Choroid plexus epithelial cell (primary cell): ENCODE data around the gene LARP4.
"Not testable (repeated sequence)": the region's sequence is repeated elsewhere in the genome, so short reads cannot be mapped to it uniquely, and the experiment has no call there.

Source experiments
- DNase-seq: peaks from one replicate; pipeline ENCODE4 v3.0.0-alpha.2; 2010; ENCODE audit warnings: low read depth
- H3K4me3 ChIP-seq: 2 replicates; pipeline ENCODE4 v1.5.1; 2011; ENCODE audit warnings: low read depth, mild to moderate bottlenecking, control low read depth, low read length, moderate library complexity
- TF ChIP-seq, protein P1 (sequence below): conservative IDR thresholded peaks from 2 replicates; pipeline ENCODE4 v1.5.1; 2011; ENCODE audit warnings: low read depth, mild to moderate bottlenecking, control low read depth, inconsistent platforms, low read length, moderate library complexity

LARP4 gene

DNA sequence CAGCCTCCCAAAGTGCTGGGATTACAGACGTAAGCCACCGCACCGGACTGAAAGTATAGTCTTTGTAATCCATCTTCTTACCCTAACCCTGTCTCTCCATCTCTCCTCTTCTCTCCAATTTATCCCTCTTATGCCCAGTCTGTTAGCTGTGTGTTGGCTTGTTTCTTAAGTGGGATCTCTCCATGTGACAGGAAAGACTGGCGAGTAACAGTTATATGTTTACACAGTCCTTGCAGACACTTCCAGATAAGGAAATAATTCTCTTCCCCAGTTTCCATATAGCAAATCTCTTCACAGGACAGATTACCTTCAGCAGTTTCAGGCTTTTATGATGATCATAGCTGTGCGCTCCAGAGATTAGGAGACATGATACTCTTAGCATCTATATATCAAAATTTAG lies 88.1 kb downstream of the LARP4 start:
- TF ChIP-seq, protein P1, sequence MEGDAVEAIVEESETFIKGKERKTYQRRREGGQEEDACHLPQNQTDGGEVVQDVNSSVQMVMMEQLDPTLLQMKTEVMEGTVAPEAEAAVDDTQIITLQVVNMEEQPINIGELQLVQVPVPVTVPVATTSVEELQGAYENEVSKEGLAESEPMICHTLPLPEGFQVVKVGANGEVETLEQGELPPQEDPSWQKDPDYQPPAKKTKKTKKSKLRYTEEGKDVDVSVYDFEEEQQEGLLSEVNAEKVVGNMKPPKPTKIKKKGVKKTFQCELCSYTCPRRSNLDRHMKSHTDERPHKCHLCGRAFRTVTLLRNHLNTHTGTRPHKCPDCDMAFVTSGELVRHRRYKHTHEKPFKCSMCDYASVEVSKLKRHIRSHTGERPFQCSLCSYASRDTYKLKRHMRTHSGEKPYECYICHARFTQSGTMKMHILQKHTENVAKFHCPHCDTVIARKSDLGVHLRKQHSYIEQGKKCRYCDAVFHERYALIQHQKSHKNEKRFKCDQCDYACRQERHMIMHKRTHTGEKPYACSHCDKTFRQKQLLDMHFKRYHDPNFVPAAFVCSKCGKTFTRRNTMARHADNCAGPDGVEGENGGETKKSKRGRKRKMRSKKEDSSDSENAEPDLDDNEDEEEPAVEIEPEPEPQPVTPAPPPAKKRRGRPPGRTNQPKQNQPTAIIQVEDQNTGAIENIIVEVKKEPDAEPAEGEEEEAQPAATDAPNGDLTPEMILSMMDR, result no peak
- H3K4me3 ChIP-seq, result no peak overlapping the region
- no peak for DNase-seq

DNA sequence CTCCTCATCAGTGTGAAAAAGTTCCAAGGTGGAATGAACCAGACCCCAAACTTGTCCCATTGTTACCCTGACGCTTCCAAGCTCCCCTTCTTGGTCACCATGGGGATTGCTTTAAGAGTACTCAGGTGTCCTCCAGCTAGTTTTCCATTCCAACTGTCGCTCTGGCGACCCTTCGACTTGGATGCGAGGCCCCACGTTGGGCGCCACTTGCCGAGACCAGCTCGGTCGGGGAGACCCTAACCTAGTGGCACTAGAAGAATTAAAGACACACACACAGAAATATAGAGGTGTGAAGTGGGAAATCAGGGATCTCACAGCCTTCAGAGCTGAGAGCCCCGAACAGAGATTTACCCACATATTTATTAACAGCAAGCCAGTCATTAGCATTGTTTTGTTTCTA lies 97.4 kb downstream of the LARP4 start:
- not testable (repeated sequence) for DNase-seq, H3K4me3 ChIP-seq

DNA sequence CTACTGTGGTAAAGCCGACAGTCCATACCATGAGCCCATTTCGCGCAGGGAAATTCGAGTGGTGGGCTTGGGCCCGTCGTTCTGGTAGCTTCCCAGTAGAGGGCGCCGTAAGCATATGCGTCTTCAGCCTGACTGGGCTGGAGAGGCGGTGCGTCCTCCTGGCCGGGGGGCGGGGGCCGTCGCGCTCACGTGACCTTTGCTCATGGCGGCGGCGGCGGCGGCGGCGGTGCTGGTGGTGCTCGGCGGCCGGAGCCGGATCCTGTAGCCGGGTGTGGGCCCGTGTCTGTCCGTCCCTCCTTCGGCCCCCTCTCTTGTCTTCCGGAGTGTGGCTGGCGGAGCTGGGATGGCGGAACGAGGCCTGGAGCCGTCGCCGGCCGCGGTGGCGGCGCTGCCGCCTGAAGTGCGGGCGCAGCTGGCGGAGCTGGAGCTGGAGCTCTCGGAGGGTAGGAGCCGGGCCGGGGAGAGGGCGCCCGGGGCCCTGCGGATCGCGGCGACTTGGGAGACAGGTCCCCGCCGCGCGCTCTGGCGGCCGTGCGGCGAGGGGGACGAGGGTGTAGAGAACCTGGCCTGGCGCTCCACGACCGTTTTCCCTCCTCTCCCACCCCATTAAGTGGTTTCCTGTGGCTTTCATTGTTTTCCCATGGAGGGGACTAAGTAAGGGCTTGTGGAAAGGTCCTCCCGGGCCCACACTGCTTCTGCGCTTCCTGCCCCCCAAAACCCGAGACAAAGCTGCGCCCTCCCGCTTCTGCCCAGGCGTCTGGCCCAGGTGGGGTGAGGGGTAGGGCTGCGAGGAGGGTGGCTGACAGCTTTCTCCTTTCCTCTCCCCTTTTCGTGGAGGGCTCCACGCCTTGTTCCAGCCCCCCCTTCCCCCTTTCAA lies 104.4 kb downstream of the LARP4 start, which contains the start of gene DIP2B:
Gene DIP2B, plus strand, starts transcription at position 188 of the 877 bp plus-strand sequence. Its CDS starts 156 bp downstream, at position 344.
- H3K4me3 ChIP-seq, result peak within 1 kb of the TSS; percentile 90
- TF ChIP-seq, protein P1, result peak; percentile 91

DNA sequence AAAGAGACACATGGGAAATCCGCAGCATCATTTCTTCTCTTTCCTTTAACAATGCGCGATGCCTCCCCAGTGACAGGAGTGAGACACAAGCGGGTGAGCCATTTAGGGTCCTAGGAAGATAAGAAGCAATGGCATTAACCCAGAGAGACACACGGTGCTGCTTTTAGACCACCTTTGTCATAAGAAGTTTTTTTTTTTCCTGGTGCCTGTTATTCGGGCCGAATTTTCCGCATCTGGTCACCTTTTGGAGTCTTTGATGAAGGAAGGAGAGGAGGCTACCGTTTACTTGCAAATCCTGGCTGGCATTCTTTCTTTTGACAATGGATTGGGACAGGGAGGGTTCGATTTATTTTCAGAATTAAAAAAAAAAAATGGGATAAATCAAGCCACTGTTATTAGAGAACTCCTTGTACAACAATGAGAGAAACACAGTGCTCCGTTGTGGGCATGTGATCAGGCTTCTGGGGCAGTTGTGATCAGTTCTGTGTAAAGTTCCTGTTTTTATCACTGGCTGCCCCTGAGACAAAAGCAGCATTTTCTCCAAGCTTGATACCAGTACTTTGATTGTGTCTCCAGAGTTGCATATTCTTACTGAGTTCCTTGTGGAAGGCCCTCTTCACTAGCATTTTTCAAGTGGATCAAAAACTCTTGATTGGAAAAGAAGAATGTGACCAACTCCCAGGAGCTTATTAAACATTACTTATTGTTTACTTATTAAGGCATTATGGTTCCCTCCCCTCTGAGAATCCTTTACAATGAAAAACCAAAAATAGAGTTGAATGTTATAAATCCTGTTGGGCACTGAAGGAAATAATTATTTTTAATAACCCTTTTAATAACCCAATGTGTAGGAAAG lies 105.2 kb downstream of the LARP4 start:
- TF ChIP-seq, protein P1, result no peak
- peak; percentile 34 for DNase-seq
- peak overlapping the region; percentile 90 for H3K4me3 ChIP-seq

More for the DNA sequence above, 104.4 kb downstream of the LARP4 start, which contains the start of gene DIP2B:
- peak; percentile 92 for DNase-seq

DNA sequence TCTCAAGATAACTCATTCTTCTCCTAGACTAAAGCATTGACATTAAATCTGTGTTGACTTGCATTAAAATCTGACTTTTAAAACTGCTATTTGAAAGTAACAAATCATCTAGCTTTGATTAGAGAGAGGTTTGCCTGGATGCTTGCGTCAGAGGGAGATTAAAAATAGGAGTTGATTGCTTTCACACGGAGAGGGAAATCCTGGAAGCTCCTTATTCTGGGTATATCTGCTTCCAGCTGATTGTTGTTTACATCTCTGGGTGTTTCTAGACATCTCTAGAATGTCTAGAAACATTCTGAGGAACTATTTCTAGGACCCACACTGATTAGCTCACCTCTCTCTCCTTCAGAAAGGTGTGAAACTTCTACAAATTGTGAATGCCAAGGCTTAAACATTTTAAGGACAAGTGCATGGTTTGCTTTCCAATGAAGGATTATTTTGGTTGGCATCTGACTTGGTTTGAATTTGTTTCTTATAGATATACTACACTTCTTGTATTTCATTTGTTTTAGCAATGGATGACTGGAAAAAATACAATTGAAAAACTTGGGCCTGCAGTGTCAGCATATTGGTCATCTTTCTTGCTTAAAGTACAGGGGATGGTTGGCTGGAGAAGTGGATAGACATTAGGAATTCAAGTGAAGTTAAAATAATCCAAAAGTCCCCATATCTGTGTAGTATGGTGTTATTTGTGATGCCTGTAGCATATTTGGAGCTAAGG lies 106.2 kb downstream of the LARP4 start:
- H3K4me3 ChIP-seq, result peak overlapping the region; percentile 90
- TF ChIP-seq, protein P1, result no peak
- no peak for DNase-seq

DNA sequence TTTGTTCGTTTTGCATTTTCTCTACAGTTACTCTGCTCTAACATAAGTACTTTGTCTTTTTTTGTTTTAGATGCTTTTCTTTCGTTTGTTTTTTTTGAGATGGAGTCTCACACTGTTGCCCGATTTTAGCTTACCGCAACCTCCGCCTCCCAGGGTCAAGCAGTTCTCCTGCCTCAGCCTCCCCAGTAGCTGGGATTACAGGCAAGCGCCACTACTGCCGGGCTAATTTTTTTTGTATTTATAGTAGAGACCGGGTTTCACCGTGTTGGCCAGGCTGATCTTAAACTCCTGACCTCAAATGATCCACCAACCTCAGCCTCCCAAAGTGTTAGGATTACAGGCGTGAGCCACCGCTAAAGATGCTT lies 106.8 kb downstream of the LARP4 start:
- DNase-seq, result no peak
- H3K4me3 ChIP-seq, result no peak overlapping the region

More for the DNA sequence above, 106.8 kb downstream of the LARP4 start:
- TF ChIP-seq, protein P1, result no peak
